ENCODE data around the gene BATF3.
"Not testable (repeated sequence)": the region's sequence is repeated elsewhere in the genome, so short reads cannot be mapped to it uniquely, and the experiment has no call there.

BATF3 gene

GRCh38 chr1:212665241-212666115 is 34.2 kb downstream of the BATF3 start:
- Mint-ChIP-seq H3K27ac (peak overlapping the region; percentile 76), H3K27me3 (no peaks in the 10 kb centered on the region), H3K4me1 (peaks cover 45% of the 10 kb centered on the region), H3K9me3 (no peaks in the 10 kb centered on the region), H3K36me3 (no peaks in the 10 kb centered on the region), H3K4me3 (peak overlapping the region; percentile 83)
- ATAC-seq: peak; percentile 95

GRCh38 chr1:212664409-212665199 is 35.0 kb downstream of the BATF3 start:
- peaks cover 2% of the 10 kb centered on the region for H3K27me3 Mint-ChIP-seq
- no peaks in the 10 kb centered on the region for H3K9me3 Mint-ChIP-seq
- peak overlapping the region; percentile 76 for H3K27ac Mint-ChIP-seq
- H3K36me3 Mint-ChIP-seq: no peaks in the 10 kb centered on the region
- peaks cover 40% of the 10 kb centered on the region for H3K4me1 Mint-ChIP-seq
- H3K4me3 Mint-ChIP-seq: no peak overlapping the region
- peak; percentile 12 for ATAC-seq

DNA sequence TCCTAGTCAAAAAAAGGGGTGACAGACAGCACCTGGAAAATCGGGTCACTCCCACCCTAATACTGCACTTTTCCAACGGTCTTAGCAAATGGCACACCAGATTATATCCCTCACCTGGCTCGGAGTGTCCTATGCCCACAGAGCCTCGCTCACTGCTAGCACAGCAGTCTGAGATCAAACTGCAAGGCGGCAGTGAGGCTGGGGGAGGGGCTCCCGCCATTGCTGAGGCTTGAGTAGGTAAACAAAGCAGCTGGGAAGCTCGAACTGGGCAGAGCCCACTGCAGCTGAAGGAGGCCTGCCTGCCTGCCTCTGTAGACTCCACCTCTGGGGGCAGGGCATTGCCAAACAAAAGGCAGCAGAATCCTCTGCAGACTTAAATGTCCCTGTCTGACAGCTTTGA is 41.4 kb downstream of the BATF3 start:
- not testable (repeated sequence) for H3K4me1 Mint-ChIP-seq, H3K36me3 Mint-ChIP-seq, H3K9me3 Mint-ChIP-seq

DNA sequence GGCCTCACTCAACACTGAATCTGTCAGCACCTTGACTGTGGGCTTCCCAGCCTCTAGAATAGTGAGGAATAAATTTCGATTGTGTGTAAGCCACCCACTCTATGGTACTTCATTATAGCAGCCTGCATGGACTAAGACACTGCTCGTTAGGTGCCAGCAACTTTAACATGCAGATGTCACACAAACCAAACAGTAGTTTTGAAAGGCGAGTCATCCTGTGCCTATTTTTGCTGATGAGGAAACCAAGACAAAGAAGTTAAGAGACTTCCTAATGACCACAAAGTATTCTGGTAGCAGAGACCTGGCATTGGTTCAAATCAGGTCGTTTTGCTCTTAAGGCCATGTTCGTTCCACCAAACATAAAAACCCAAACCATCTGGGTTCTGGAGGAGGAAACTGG is 42.9 kb downstream of the BATF3 start:
- Mint-ChIP-seq H3K9me3 (no peaks in the 10 kb centered on the region), H3K4me3 (no peak overlapping the region), H3K27me3 (peaks cover 44% of the 10 kb centered on the region), H3K27ac (no peak overlapping the region), H3K36me3 (no peaks in the 10 kb centered on the region), H3K4me1 (no peaks in the 10 kb centered on the region)
- ATAC-seq: no peak

More for the DNA sequence above, 41.4 kb downstream of the BATF3 start:
- H3K27me3 Mint-ChIP-seq: peaks cover 44% of the 10 kb centered on the region
- not testable (repeated sequence) for H3K4me3 Mint-ChIP-seq, ATAC-seq, H3K27ac Mint-ChIP-seq

- H3K27me3 Mint-ChIP-seq: peaks cover 44% of the 10 kb centered on the region
- no peaks in the 10 kb centered on the region for H3K36me3 Mint-ChIP-seq
- H3K4me3 Mint-ChIP-seq: no peak overlapping the region
- no peaks in the 10 kb centered on the region for H3K4me1 Mint-ChIP-seq
- no peaks in the 10 kb centered on the region for H3K9me3 Mint-ChIP-seq
- H3K27ac Mint-ChIP-seq: no peak overlapping the region
- ATAC-seq: no peak
These were observed 43.8 kb downstream of the BATF3 start for GRCh38 chr1:212655668-212656440.

DNA sequence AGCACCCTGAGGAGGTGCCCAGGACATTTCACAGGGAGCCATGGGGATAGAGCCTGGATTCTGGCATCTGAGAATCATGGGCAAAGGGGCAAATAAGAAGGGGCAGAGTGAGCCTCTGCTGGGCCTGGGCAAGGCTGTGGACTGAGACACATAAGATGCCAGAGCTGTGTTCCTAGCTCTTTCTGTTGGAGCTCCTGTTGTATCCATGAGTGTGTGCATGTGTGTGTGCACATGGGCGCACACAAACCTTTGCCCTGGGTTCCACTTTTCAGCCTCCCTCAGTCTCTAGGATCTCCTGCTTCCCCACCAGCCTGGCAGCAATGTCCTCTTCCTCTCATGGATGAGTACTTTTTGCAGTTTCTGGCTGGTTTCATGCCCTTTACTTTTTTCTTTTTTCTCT is 47.0 kb downstream of the BATF3 start:
- no peaks in the 10 kb centered on the region for H3K4me1 Mint-ChIP-seq
- ATAC-seq: no peak
- no peak overlapping the region for H3K4me3 Mint-ChIP-seq
- no peaks in the 10 kb centered on the region for H3K9me3 Mint-ChIP-seq
- no peaks in the 10 kb centered on the region for H3K36me3 Mint-ChIP-seq
- no peak overlapping the region for H3K27ac Mint-ChIP-seq
- peaks cover 30% of the 10 kb centered on the region for H3K27me3 Mint-ChIP-seq

- Mint-ChIP-seq H3K4me1 (no peaks in the 10 kb centered on the region), H3K9me3 (no peaks in the 10 kb centered on the region), H3K36me3 (no peaks in the 10 kb centered on the region), H3K4me3 (no peak overlapping the region), H3K27ac (no peak overlapping the region), H3K27me3 (peaks cover 25% of the 10 kb centered on the region)
- no peak for ATAC-seq
These were observed 47.7 kb downstream of the BATF3 start for GRCh38 chr1:212651977-212652376.

DNA sequence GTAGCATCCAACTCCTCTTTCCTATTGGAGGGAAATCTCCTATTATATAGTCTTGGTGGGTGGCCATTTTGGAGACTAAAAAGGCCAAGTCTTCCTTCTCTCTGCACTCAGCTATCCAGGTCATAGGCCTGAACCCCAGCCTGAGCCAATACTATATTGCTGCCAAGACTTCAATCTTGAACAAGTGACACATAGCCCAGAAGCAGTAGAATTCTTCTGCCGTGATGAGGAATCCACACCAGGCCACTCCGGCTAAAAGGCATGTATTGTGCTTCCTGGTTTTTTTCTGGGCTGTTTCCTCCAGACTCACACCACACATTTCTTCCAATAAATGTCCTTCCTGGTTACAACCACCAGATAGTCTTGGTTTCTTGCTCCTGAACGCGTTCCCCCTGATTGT is 48.1 kb downstream of the BATF3 start:
- Mint-ChIP-seq H3K4me1 (no peaks in the 10 kb centered on the region), H3K9me3 (no peaks in the 10 kb centered on the region), H3K36me3 (no peaks in the 10 kb centered on the region), H3K27me3 (peaks cover 25% of the 10 kb centered on the region), H3K27ac (no peak overlapping the region), H3K4me3 (no peak overlapping the region)
- ATAC-seq: no peak

GRCh38 chr1:212650228-212650627 is 49.4 kb downstream of the BATF3 start:
- H3K27me3 Mint-ChIP-seq: peaks cover 16% of the 10 kb centered on the region
- no peak overlapping the region for H3K27ac Mint-ChIP-seq
- no peak for ATAC-seq
- H3K9me3 Mint-ChIP-seq: no peaks in the 10 kb centered on the region
- H3K36me3 Mint-ChIP-seq: no peaks in the 10 kb centered on the region
- no peak overlapping the region for H3K4me3 Mint-ChIP-seq
- H3K4me1 Mint-ChIP-seq: no peaks in the 10 kb centered on the region

DNA sequence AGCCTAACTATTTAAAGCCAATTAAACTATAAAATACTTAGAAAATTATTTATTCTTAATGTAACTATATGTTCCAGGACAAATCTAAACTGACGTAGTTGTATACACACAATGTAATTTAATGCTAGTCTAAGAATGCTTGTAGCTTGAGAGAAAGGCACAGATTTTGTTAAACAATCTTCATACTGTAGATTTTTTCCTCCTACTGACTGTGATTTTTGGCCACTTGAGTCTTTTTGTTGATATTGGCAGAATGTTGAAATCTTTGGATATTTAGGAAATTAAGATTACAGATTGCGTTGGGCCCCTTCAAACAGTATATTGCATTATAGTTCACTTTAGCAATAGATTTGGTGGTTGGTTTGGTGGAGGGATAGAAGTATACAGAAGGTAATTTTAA is 50.6 kb downstream of the BATF3 start:
- peaks cover 4% of the 10 kb centered on the region for H3K27me3 Mint-ChIP-seq
- no peak overlapping the region for H3K27ac Mint-ChIP-seq
- H3K4me1 Mint-ChIP-seq: no peaks in the 10 kb centered on the region
- H3K9me3 Mint-ChIP-seq: no peaks in the 10 kb centered on the region
- H3K4me3 Mint-ChIP-seq: no peak overlapping the region
- no peaks in the 10 kb centered on the region for H3K36me3 Mint-ChIP-seq
- ATAC-seq: no peak

DNA sequence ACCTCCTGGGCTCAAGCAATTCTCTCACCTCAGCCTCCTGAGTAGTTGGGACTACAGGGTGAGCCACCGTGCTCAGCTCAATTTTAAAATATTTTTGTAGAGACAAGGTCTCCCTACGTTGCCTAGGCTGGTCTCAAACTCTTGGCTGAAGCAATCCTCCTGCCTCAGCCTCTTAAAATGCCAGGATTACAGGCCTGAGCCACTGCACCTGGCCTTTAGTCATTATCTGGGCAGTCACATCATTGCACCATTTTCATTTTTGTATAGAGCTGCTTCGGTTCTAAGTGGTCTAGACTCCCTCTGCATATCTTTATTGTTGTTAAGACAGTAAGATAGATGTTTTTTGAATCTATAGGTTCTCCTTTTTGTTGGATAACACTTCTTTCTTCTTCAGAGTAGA is 51.2 kb downstream of the BATF3 start:
- no peaks in the 10 kb centered on the region for H3K36me3 Mint-ChIP-seq
- no peak for ATAC-seq

DNA sequence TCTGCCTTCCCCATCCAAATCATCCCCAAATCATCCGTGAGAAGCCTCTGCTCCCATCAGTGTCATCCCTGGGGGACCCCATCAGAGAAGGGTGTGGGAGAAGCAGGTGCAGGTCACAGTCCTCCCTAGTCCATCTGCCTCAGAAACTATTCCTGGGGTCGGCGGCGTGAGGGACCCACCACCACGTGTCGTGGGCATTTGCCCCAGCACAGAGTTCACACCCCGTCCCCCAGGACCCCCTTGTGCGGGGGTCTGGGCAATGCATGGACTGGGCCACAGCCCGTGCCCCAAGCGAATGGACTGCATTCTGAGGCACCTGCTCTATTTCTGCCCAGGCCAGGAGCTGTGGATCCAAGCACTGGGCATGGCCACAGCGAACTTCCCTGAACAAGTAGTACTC is 52.6 kb downstream of the BATF3 start:
- H3K4me3 Mint-ChIP-seq: no peak overlapping the region
- peak; percentile 28 for ATAC-seq
- H3K4me1 Mint-ChIP-seq: no peaks in the 10 kb centered on the region
- H3K36me3 Mint-ChIP-seq: no peaks in the 10 kb centered on the region
- H3K9me3 Mint-ChIP-seq: no peaks in the 10 kb centered on the region
- no peaks in the 10 kb centered on the region for H3K27me3 Mint-ChIP-seq
- no peak overlapping the region for H3K27ac Mint-ChIP-seq

More for the DNA sequence above, 51.2 kb downstream of the BATF3 start:
- Mint-ChIP-seq H3K27me3 (no peaks in the 10 kb centered on the region), H3K4me1 (no peaks in the 10 kb centered on the region), H3K9me3 (no peaks in the 10 kb centered on the region), H3K27ac (no peak overlapping the region), H3K4me3 (no peak overlapping the region)

DNA sequence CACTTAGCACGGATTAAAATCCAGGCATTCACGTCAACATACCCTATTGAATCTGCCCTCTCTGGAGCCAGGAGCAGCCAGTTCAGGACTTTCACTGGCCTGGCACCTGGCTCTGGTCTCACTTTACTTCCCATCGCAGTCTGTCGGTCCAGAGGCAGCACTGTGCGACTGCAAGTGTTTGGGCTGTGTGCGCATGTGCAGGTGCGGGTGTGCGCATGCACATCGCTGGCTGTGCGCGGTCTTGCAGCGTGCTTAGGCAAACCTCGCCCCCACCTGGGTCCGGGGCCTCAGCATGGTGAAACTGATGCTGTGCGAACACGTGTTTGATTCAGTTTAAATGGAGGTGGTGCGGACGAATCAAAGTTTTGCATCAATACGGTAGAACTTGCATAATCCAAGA is 53.1 kb downstream of the BATF3 start:
- Mint-ChIP-seq H3K27me3 (no peaks in the 10 kb centered on the region), H3K4me3 (no peak overlapping the region), H3K4me1 (no peaks in the 10 kb centered on the region)

DNA sequence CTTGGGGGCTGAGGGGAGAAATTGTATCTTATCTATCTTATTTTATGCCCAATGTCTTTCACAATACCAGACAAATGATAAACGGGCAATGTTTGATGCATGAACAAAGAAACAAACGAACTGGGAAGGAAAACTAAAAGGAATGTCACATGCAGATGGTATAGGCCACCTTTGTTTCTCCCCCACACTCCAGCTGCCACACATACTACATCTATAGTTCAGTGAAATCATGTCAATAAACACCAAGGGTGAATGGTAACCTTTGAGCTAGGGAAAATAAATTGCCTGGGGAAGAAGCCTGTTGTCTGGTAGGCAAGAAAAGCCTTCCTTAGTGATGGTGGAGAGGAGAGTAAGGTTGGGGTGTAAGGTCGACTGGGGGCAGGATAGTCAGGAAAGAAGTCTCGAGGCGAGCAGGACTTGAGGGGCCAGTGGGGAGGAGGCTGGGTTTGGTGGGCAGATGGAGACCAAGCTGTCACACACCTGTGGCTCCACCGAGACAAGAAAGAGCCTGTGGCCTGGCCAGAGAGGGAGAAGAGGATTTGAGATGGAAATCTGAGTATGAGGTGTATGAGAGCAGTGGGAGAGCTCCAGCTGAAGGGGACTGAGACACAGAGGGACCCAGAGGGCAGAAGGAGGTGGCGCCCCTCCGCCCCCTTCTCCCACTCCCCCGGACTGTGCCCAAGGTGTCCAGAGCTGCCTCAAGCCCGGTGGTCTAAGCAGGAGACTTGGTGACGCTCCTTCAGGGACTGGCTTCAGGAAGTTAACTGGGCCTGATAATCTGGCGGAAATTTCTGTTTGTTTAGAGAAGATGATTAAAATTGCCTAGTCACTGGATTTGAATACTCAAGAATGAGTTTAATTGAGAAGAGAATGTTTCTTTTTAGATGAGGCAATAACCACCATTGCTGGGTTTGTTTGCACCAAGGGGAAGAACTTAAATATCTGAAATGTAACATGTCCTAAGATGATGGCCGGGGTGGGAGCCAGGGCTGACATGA is 53.8 kb downstream of the BATF3 start:
- peaks cover 1% of the 10 kb centered on the region for H3K9me3 Mint-ChIP-seq
- no peak overlapping the region for H3K27ac Mint-ChIP-seq
- no peak for ATAC-seq
- no peaks in the 10 kb centered on the region for H3K27me3 Mint-ChIP-seq
- no peaks in the 10 kb centered on the region for H3K4me1 Mint-ChIP-seq
- no peaks in the 10 kb centered on the region for H3K36me3 Mint-ChIP-seq
- no peak overlapping the region for H3K4me3 Mint-ChIP-seq

More for the DNA sequence above, 53.1 kb downstream of the BATF3 start:
- no peak for ATAC-seq
- no peak overlapping the region for H3K27ac Mint-ChIP-seq
- H3K36me3 Mint-ChIP-seq: no peaks in the 10 kb centered on the region
- H3K9me3 Mint-ChIP-seq: no peaks in the 10 kb centered on the region
